ENCODE measurements around the gene LIMK2.
"Not testable (repeated sequence)": the region's sequence is repeated elsewhere in the genome, so short reads cannot be mapped to it uniquely, and the experiment has no call there.

Gene LIMK2

GRCh38 chr22:31230155-31230870 is 18.2 kb downstream of the LIMK2 start:
- Histone ChIP-seq H3K9me3 (ENCODE audit: control insufficient read depth, insufficient read depth, low read length) (no peaks in the 10 kb centered on the region), H3K27me3 (ENCODE audit: control insufficient read depth, insufficient read depth, low read length) (no peaks in the 10 kb centered on the region), H3K27ac (ENCODE audit: low read depth, low read length) (peak overlapping the region; percentile 8), H3K4me1 (ENCODE audit: control insufficient read depth, insufficient read depth, low read length) (0 out of 2 replicates have a peak, but pooled peaks cover 5% of the 10 kb centered on the region), H3K36me3 (ENCODE audit: control insufficient read depth, insufficient read depth, low read length) (peaks cover 38% of the 10 kb centered on the region), H3K4me3 (ENCODE audit: low read depth, low read length) (no peak overlapping the region), H3K9ac (ENCODE audit: low read depth, low read length) (no peak overlapping the region)

GRCh38 chr22:31230871-31231621 is 18.9 kb downstream of the LIMK2 start:
- Histone ChIP-seq H3K4me3 (ENCODE audit: low read depth, low read length) (no peak overlapping the region), H3K27ac (ENCODE audit: low read depth, low read length) (no peak overlapping the region), H3K9me3 (ENCODE audit: control insufficient read depth, insufficient read depth, low read length) (no peaks in the 10 kb centered on the region), H3K9ac (ENCODE audit: low read depth, low read length) (no peak overlapping the region), H3K4me1 (ENCODE audit: control insufficient read depth, insufficient read depth, low read length) (0 out of 2 replicates have a peak, but pooled peaks cover 5% of the 10 kb centered on the region), H3K27me3 (ENCODE audit: control insufficient read depth, insufficient read depth, low read length) (no peaks in the 10 kb centered on the region), H3K36me3 (ENCODE audit: control insufficient read depth, insufficient read depth, low read length) (peaks cover 42% of the 10 kb centered on the region)

- Histone ChIP-seq H3K4me1 (ENCODE audit: control insufficient read depth, insufficient read depth, low read length) (0 out of 2 replicates have a peak, but pooled peaks cover 5% of the 10 kb centered on the region), H3K27me3 (ENCODE audit: control insufficient read depth, insufficient read depth, low read length) (no peaks in the 10 kb centered on the region), H3K27ac (ENCODE audit: low read depth, low read length) (no peak overlapping the region), H3K4me3 (ENCODE audit: low read depth, low read length) (no peak overlapping the region), H3K9me3 (ENCODE audit: control insufficient read depth, insufficient read depth, low read length) (no peaks in the 10 kb centered on the region), H3K36me3 (ENCODE audit: control insufficient read depth, insufficient read depth, low read length) (peaks cover 30% of the 10 kb centered on the region), H3K9ac (ENCODE audit: low read depth, low read length) (no peak overlapping the region)
Observed at GRCh38 chr22:31233001-31233400, 20.9 kb downstream of the LIMK2 start.

- no peaks in the 10 kb centered on the region for H3K27me3 ChIP-seq (ENCODE audit: control insufficient read depth, insufficient read depth, low read length)
- no peak overlapping the region for H3K4me3 ChIP-seq (ENCODE audit: low read depth, low read length)
- no peak overlapping the region for H3K9ac ChIP-seq (ENCODE audit: low read depth, low read length)
- H3K4me1 ChIP-seq (ENCODE audit: control insufficient read depth, insufficient read depth, low read length) = no peaks in the 10 kb centered on the region
- no peaks in the 10 kb centered on the region for H3K9me3 ChIP-seq (ENCODE audit: control insufficient read depth, insufficient read depth, low read length)
- no peak overlapping the region for H3K27ac ChIP-seq (ENCODE audit: low read depth, low read length)
- peaks cover 21% of the 10 kb centered on the region for H3K36me3 ChIP-seq (ENCODE audit: control insufficient read depth, insufficient read depth, low read length)
Observed at GRCh38 chr22:31235081-31235480, 23.0 kb downstream of the LIMK2 start.

- not testable (repeated sequence) for H3K27ac ChIP-seq (ENCODE audit: low read depth, low read length); H3K9me3 ChIP-seq (ENCODE audit: control insufficient read depth, insufficient read depth, low read length); H3K4me3 ChIP-seq (ENCODE audit: low read depth, low read length); H3K4me1 ChIP-seq (ENCODE audit: control insufficient read depth, insufficient read depth, low read length); H3K9ac ChIP-seq (ENCODE audit: low read depth, low read length); H3K27me3 ChIP-seq (ENCODE audit: control insufficient read depth, insufficient read depth, low read length)
- H3K36me3 ChIP-seq (ENCODE audit: control insufficient read depth, insufficient read depth, low read length) = peaks cover 26% of the 10 kb centered on the region
Observed at GRCh38 chr22:31236044-31236443, 23.9 kb downstream of the LIMK2 start.

GRCh38 chr22:31238057-31238456 is 26.0 kb downstream of the LIMK2 start:
- H3K27ac ChIP-seq (ENCODE audit: low read depth, low read length) = no peak overlapping the region
- no peaks in the 10 kb centered on the region; the same call in 1 of the 2 replicates for H3K4me1 ChIP-seq (ENCODE audit: control insufficient read depth, insufficient read depth, low read length)
- no peak overlapping the region for H3K9ac ChIP-seq (ENCODE audit: low read depth, low read length)
- no peaks in the 10 kb centered on the region for H3K27me3 ChIP-seq (ENCODE audit: control insufficient read depth, insufficient read depth, low read length)
- no peaks in the 10 kb centered on the region for H3K9me3 ChIP-seq (ENCODE audit: control insufficient read depth, insufficient read depth, low read length)
- peaks cover 22% of the 10 kb centered on the region for H3K36me3 ChIP-seq (ENCODE audit: control insufficient read depth, insufficient read depth, low read length)
- H3K4me3 ChIP-seq (ENCODE audit: low read depth, low read length) = no peak overlapping the region

GRCh38 chr22:31239771-31240370 is 27.8 kb downstream of the LIMK2 start:
- Histone ChIP-seq H3K36me3 (ENCODE audit: control insufficient read depth, insufficient read depth, low read length) (peaks cover 19% of the 10 kb centered on the region), H3K27me3 (ENCODE audit: control insufficient read depth, insufficient read depth, low read length) (no peaks in the 10 kb centered on the region), H3K9me3 (ENCODE audit: control insufficient read depth, insufficient read depth, low read length) (no peaks in the 10 kb centered on the region), H3K4me1 (ENCODE audit: control insufficient read depth, insufficient read depth, low read length) (peaks cover 16% of the 10 kb centered on the region), H3K27ac (ENCODE audit: low read depth, low read length) (no peak overlapping the region), H3K4me3 (ENCODE audit: low read depth, low read length) (no peak overlapping the region), H3K9ac (ENCODE audit: low read depth, low read length) (no peak overlapping the region)

- H3K9me3 ChIP-seq (ENCODE audit: control insufficient read depth, insufficient read depth, low read length) = no peaks in the 10 kb centered on the region
- peaks cover 14% of the 10 kb centered on the region; the same call in 1 of the 2 replicates for H3K36me3 ChIP-seq (ENCODE audit: control insufficient read depth, insufficient read depth, low read length)
- no peak overlapping the region for H3K4me3 ChIP-seq (ENCODE audit: low read depth, low read length)
- no peak overlapping the region for H3K9ac ChIP-seq (ENCODE audit: low read depth, low read length)
- H3K27ac ChIP-seq (ENCODE audit: low read depth, low read length) = peak overlapping the region; percentile 65
- no peaks in the 10 kb centered on the region for H3K27me3 ChIP-seq (ENCODE audit: control insufficient read depth, insufficient read depth, low read length)
- H3K4me1 ChIP-seq (ENCODE audit: control insufficient read depth, insufficient read depth, low read length) = peaks cover 17% of the 10 kb centered on the region
Observed at GRCh38 chr22:31241200-31241599, 29.1 kb downstream of the LIMK2 start.

GRCh38 chr22:31241936-31242335 is 29.8 kb downstream of the LIMK2 start:
- H3K27ac ChIP-seq (ENCODE audit: low read depth, low read length) = no peak overlapping the region
- peaks cover 17% of the 10 kb centered on the region for H3K4me1 ChIP-seq (ENCODE audit: control insufficient read depth, insufficient read depth, low read length)
- no peak overlapping the region for H3K9ac ChIP-seq (ENCODE audit: low read depth, low read length)
- H3K4me3 ChIP-seq (ENCODE audit: low read depth, low read length) = no peak overlapping the region
- no peaks in the 10 kb centered on the region for H3K9me3 ChIP-seq (ENCODE audit: control insufficient read depth, insufficient read depth, low read length)
- no peaks in the 10 kb centered on the region for H3K27me3 ChIP-seq (ENCODE audit: control insufficient read depth, insufficient read depth, low read length)
- peaks cover 14% of the 10 kb centered on the region; the same call in 1 of the 2 replicates for H3K36me3 ChIP-seq (ENCODE audit: control insufficient read depth, insufficient read depth, low read length)

GRCh38 chr22:31243339-31244045 is 31.4 kb downstream of the LIMK2 start:
- Histone ChIP-seq H3K9ac (ENCODE audit: low read depth, low read length) (no peak overlapping the region), H3K27me3 (ENCODE audit: control insufficient read depth, insufficient read depth, low read length) (no peaks in the 10 kb centered on the region), H3K4me1 (ENCODE audit: control insufficient read depth, insufficient read depth, low read length) (peaks cover 23% of the 10 kb centered on the region), H3K36me3 (ENCODE audit: control insufficient read depth, insufficient read depth, low read length) (peaks cover 14% of the 10 kb centered on the region; the same call in 1 of the 2 replicates), H3K9me3 (ENCODE audit: control insufficient read depth, insufficient read depth, low read length) (no peaks in the 10 kb centered on the region), H3K27ac (ENCODE audit: low read depth, low read length) (peak overlapping the region; percentile 89), H3K4me3 (ENCODE audit: low read depth, low read length) (no peak overlapping the region)
